PC-3 (cell line): ENCODE data around the gene GDA.

Experiments
- EZH2 ChIP-seq: fragments of 300-600 bp; sonication (generic); IDR thresholded peaks from one replicate; pipeline ENCODE4 v1.6.1; 2017; ENCODE audit warnings: antibody characterized with exemption, mild to moderate bottlenecking, low read length; ENCODE audit not compliant: unreplicated experiment
- EZH2phosphoT487 ChIP-seq: fragments of 300-600 bp; sonication (generic); IDR thresholded peaks from 2 replicates; pipeline ENCODE4 v1.6.1; 2018; ENCODE audit warnings: mild to moderate bottlenecking, antibody characterized with exemption, low read length, borderline replicate concordance
- TF ChIP-seq, protein P1 (sequence below): fragments of 300-600 bp; sonication (generic); conservative IDR thresholded peaks from 2 replicates; pipeline ENCODE4 v1.5.1; 2017; ENCODE audit warnings: antibody characterized with exemption, low read depth, mild to moderate bottlenecking, low read length

DNA sequence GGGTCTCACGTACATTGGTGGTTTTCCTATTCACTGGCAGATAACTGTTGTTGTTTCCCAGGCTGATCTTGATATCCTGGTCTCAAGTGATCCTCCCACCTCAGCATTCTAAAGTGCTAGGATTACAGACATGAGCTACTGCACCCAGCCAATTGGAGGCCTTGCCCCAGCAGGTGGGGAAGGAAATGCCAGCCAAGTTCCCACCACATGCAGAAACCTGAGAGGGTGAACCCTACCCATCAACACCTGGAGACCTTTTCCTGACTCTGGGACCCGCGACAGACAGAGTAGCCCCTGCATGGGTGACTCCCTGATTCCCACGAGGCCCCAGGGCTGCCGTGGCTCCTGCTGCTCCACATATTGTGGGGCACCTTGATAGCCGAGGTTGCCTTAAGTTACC lies 107.7 kb downstream of the GDA start:
- TF ChIP-seq, protein P1, sequence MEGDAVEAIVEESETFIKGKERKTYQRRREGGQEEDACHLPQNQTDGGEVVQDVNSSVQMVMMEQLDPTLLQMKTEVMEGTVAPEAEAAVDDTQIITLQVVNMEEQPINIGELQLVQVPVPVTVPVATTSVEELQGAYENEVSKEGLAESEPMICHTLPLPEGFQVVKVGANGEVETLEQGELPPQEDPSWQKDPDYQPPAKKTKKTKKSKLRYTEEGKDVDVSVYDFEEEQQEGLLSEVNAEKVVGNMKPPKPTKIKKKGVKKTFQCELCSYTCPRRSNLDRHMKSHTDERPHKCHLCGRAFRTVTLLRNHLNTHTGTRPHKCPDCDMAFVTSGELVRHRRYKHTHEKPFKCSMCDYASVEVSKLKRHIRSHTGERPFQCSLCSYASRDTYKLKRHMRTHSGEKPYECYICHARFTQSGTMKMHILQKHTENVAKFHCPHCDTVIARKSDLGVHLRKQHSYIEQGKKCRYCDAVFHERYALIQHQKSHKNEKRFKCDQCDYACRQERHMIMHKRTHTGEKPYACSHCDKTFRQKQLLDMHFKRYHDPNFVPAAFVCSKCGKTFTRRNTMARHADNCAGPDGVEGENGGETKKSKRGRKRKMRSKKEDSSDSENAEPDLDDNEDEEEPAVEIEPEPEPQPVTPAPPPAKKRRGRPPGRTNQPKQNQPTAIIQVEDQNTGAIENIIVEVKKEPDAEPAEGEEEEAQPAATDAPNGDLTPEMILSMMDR: no peak
- TF ChIP-seq EZH2 (no peak), EZH2phosphoT487 (no peak)
